CD4-positive, alpha-beta T cell treated with Interleukin-6 at 100 ng/mL for 8 hours (primary cell): Measurements from ENCODE around the gene GOT1.
A peak's percentile ranks its signal among the peaks of the same experiment; 100 is the strongest.

ENCODE experiments used
- DNase-seq: peaks from one replicate; pipeline ENCODE4 v3.0.0-alpha.2; 2020; ENCODE audit warnings: mixed read lengths, low spot score

GOT1 gene

GRCh38 chr10:99430451-99431189, at the start of gene GOT1:
GOT1 (minus strand) TSS chr10:99430624; CDS start chr10:99430565, 59 bp downstream.
- peak; percentile 94 for DNase-seq

GRCh38 chr10:99470327-99470726, 39.9 kb upstream of the GOT1 start:
- no peak for DNase-seq

GRCh38 chr10:99467236-99467999, 37.0 kb upstream of the GOT1 start:
- no peak for DNase-seq

GRCh38 chr10:99466632-99467223, 36.3 kb upstream of the GOT1 start:
- no peak for DNase-seq

GRCh38 chr10:99461230-99461629, 30.8 kb upstream of the GOT1 start:
- no peak for DNase-seq

- no peak for DNase-seq
Measured at GRCh38 chr10:99460070-99460469, 29.6 kb upstream of the GOT1 start.

GRCh38 chr10:99459217-99459616, 28.8 kb upstream of the GOT1 start:
- DNase-seq: no peak

GRCh38 chr10:99457813-99458212, 27.4 kb upstream of the GOT1 start:
- DNase-seq: no peak

GRCh38 chr10:99456931-99457288, 26.5 kb upstream of the GOT1 start:
- DNase-seq: no peak

- no peak for DNase-seq
Measured at GRCh38 chr10:99456207-99456930, 25.9 kb upstream of the GOT1 start.

GRCh38 chr10:99451981-99452380, 21.6 kb upstream of the GOT1 start:
- DNase-seq: no peak

- no peak for DNase-seq
Measured at GRCh38 chr10:99451499-99451788, 21.0 kb upstream of the GOT1 start.

- DNase-seq: no peak
Measured at GRCh38 chr10:99450624-99451498, 20.4 kb upstream of the GOT1 start.

GRCh38 chr10:99450156-99450555, 19.7 kb upstream of the GOT1 start:
- no peak for DNase-seq

- DNase-seq: no peak
Measured at GRCh38 chr10:99449023-99449422, 18.6 kb upstream of the GOT1 start.

GRCh38 chr10:99444383-99445045, 14.1 kb upstream of the GOT1 start:
- no peak for DNase-seq

GRCh38 chr10:99443500-99443899, 13.1 kb upstream of the GOT1 start:
- no peak for DNase-seq

- DNase-seq: no peak
Measured at GRCh38 chr10:99442394-99442793, 12.0 kb upstream of the GOT1 start.

GRCh38 chr10:99438890-99439289, 8.5 kb upstream of the GOT1 start:
- no peak for DNase-seq

- DNase-seq: peak; percentile 35
Measured at GRCh38 chr10:99435986-99436638, 5.7 kb upstream of the GOT1 start.
